GM12872 (cell line): ENCODE results near the gene KRTAP19-1.

Experiments
- CTCF ChIP-seq: IDR thresholded peaks from 3 replicates; pipeline ENCODE4 v1.5.1; 2011; ENCODE audit warnings: low read depth, mild to moderate bottlenecking, low read length, moderate library complexity; ENCODE audit not compliant: insufficient read depth

Gene KRTAP19-1

GRCh38 chr21:30448514-30448913 lies 31.7 kb downstream of the KRTAP19-1 start:
- TF ChIP-seq CTCF = no peak

- no peak for TF ChIP-seq CTCF
Observed at GRCh38 chr21:30447056-30447455, 33.1 kb downstream of the KRTAP19-1 start.

GRCh38 chr21:30444204-30444603 lies 36.0 kb downstream of the KRTAP19-1 start:
- TF ChIP-seq CTCF = no peak

GRCh38 chr21:30443226-30443625 lies 36.9 kb downstream of the KRTAP19-1 start:
- TF ChIP-seq CTCF = no peak

DNA sequence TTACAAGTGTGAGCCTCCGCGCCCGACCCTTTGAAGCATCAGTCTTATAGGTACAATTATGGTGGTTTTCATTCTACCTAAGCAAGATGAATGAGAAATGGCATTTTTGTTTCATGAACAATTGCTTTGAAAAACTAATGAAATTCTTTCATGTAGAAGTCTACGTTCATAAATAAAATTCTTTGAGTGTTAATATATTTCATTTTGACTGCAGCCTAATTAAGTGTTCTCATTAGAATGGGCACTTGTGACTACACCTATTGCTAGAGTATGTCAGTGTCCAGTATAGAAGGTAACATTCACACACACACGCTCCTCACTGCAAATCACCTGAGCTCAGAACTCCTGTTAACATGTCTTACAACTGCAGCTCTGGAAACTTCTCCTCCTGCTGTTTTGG lies 40.2 kb downstream of the KRTAP19-1 start, which contains the start of gene KRTAP15-1:
Gene KRTAP15-1, plus strand, starts transcription at position 301 of the 400 bp plus-strand sequence. Its CDS starts 53 bp downstream, at position 354.
- TF ChIP-seq CTCF = no peak

GRCh38 chr21:30437010-30437565 lies 43.1 kb downstream of the KRTAP19-1 start:
- no peak for TF ChIP-seq CTCF

- peak; percentile 46; the same call in 1 of the 3 replicates for TF ChIP-seq CTCF
Observed at GRCh38 chr21:30434033-30434631, 46.0 kb downstream of the KRTAP19-1 start.
